ENCODE results near the gene HOXB6.

The HOXB6 gene

DNA sequence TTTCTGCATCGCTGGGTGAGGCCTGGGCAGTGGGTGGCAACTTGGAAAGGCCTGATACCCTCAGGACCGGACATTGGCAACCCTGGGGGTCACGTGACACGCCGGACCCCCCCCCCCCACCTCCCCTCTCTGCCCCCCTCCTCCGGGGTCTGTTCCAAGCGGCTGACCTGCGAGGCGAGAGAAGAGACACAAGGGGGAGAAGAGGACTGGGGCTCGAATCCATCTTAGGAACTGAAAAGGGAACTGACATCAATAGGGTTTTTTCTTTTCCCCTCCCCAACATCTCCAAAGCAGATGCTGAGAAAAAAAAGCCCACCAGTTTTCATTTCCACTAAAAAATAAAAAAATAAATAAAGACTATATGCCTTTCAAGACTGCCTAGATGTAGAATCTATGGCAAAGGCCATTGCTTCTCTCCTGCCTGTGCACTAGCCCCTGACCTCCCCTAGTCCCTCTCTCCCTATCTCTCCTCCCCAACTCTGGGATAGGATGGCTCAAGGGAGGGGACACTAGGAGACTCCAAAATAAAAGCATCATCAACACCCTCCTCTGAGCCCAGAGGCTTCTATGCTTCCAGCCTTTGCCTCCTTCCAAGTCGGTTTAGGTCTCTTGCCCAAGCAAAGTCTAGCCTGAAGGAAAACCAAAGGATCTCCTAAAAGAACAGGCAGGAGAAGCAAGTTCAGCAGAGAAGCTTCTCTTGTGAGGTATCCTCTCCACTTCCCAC, 52.2 kb downstream of the HOXB6 start:
- DNase-seq, result no peak

DNA sequence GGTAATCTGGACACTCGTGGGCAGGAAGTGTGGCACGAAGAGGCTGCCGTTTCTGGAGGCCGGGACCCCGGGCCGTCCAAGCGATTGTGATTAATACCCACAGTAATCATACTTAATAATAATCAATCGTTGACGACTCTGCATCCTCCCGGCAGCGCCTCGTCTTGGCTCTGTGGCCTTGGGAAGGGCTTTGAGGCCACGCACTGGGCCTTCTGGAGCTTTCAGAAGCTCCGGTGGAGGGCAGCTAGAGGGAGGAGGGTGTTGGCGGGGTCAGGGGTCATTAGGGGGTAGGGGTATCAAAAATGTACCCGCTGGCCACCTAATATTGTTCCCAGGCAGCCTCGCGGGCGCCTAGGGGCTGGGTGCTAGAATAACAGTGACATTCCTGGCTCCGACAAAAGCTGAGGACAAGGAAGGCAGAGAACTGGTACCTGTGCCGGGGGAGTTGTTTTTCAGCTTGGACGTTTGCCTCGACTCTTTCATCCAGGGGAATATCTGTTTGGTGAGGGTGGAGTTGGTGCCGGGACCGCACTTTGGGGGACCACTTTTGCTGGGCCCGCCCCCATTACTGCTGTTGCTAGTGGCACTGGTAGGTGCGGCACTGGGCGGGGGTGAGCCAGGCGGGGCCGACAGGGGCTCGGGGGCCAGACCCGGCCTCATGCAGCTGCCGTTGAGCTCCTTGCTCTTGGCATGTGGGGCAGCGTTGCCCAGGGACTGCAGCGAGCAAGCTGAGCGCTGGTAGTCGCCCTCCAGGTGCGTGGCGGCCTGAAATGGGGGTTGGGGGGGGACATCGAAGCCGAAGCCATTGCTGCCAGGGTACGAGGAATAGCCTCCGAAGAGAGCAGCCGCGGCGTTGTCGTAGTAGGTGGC, 53.0 kb downstream of the HOXB6 start:
- no peak for DNase-seq

DNA sequence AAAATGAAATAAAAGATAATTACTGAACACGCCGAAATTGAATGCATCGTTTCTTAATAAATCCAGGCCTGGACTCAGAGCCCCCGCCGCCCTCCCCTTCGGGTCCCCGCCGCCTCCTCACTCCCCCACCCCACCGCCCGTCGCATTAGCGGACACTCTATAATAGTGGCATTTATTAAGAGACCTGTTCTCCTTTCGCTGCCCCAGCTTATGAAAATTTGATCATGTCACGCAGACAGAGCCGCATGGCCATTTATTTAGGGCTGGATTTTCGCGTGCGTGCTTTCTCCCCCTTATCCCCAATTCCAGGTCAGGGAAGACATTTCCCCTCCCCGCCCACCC, 53.6 kb downstream of the HOXB6 start:
- no peak for DNase-seq

DNA sequence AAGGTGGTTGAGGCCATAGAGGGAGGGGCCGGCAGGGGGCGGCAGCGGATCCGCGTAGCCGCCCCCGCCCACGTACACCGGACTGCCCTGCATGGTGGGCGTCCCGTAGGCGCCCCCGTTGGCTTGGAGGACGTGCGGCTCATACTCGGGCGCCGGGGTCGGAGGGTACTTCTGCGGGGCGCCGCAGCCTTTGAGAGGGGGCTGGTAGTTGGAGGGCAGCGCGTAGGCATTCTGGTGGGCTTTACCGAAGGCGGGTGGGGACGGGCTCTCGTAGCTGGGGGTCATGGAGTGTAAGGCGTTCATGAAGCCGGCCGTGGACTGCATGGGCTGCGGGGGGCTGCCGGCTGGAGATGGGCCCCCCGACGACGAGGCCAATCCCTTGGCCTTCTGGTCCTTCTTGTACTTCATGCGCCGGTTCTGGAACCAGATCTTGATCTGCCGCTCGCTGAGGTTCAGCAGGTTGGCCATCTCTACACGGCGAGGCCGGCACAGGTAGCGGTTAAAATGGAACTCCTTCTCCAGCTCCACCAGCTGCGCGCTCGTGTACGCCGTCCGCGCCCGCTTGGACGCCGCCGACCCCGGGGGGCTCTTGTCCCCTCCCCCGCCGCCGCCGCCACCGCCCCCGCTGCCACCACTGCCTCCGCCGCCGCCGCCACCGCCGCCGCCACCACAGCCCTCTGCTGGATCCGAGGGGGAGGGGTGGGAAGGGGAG, 54.1 kb downstream of the HOXB6 start:
- no peak for DNase-seq

DNA sequence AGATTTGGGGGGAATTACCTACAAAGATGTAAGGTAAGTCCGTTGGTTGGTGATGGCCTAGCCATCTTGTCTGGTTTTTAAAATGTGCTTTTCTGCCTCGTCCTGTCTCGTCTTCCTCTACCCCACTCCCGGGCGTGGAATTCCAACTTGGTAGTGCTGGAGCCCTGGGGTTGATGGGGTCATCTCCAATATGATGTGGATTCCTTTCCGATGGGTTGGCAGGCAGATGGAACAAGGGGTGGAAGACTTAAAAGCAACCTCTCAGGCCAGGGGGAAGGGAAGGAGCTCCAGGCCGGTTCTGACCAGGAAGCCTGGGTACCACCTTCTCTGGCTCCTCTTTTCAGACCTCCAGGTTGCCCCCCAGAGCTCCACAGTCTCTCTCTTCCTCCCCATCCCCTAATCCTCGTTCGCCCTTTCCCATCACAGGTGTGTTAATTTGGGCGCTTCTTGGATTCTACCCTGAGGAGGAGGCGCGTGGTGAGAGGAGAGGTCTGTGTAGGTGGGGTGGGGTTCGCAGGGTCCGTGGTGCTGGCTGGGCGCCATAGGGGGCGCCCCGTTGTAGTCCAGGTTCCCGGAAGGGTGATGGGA, 54.8 kb downstream of the HOXB6 start:
- no peak for DNase-seq

DNA sequence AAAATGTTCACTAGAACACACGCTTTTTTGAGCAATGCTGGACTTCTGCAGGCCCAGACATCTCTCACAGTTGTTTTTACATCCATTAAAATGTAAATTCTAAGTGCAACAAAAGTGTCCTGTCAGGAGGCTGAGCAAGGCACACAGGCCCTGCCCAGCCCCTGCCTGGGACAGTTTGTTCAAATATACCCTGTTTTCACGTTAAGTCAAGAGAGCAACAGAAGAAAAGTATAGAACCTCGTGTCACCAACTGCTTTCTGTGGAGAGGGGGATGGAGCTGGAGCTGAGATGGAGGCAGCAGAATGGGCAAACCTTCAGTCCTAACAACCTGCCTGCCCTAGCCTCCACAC, 55.5 kb downstream of the HOXB6 start:
- no peak for DNase-seq

DNA sequence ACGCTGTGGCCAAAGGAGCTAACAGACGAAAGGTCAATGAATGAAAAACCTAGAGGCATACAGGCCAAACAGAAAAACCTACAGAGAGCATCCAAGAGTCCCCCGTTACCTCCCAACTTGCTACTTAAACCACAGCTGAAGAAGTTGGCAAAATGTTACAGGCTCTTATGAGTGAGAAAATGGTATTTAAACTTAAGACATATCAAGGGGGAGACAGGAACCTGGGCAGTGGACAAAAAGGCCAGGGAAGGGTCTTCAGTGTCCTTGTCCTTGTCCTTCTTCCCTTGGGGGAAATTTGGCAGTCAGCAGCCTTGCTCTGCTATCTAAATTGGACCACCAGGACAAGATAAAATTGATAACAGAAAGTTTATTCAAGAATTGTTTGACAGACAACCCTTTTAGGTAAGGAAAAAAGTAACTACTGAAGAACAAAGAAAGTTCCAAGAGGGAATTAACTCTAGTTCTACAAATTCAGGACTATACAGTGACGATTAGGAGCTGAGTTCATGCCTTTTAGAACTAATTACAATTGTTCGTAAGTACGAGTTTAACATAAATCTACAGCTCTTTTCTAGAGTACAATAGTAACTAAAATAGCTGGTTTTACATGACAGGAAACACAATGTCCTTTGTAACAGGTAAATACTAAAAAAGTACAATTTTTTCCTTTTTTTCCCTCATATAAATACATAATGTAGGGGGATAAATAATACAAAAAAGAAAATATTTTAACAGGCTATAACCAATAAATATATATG, 56.1 kb downstream of the HOXB6 start:
- no peak for DNase-seq

DNA sequence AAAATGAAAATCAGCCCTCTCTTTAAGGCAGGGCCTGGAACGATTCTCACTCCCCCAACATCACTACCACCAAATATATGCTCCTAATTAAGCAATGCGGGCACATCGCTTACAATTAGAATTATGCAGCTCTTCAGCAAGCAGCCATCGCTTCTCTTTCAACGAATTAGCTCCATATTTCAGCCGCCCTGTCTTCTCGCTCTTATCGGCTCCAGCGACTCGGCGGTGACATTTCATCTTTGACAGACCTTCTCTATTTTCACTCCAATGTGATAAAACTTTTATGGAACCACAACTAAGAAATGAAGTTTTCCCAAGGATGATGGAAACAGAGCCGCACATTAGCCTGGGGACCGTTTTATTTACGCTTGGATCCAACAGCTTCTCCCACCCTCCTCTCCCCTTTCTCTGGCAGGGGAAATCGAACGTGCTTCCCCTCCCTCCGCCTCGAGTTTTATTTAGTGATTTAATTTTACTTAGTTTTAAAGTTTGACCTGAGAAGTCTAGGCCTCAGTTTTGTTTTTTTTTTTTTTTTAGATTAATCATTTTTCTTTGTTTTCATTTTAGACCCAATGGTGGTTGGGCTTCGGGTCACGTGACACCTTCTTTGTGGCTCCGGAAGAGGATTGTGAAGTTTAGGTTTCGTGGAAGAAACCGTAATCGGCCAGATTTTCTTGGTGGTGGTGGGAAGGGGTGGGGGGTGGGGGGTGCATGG, 56.8 kb downstream of the HOXB6 start:
- DNase-seq, result peak in 3 of 4 experiments; percentile 9 to 35 (median 27)

DNA sequence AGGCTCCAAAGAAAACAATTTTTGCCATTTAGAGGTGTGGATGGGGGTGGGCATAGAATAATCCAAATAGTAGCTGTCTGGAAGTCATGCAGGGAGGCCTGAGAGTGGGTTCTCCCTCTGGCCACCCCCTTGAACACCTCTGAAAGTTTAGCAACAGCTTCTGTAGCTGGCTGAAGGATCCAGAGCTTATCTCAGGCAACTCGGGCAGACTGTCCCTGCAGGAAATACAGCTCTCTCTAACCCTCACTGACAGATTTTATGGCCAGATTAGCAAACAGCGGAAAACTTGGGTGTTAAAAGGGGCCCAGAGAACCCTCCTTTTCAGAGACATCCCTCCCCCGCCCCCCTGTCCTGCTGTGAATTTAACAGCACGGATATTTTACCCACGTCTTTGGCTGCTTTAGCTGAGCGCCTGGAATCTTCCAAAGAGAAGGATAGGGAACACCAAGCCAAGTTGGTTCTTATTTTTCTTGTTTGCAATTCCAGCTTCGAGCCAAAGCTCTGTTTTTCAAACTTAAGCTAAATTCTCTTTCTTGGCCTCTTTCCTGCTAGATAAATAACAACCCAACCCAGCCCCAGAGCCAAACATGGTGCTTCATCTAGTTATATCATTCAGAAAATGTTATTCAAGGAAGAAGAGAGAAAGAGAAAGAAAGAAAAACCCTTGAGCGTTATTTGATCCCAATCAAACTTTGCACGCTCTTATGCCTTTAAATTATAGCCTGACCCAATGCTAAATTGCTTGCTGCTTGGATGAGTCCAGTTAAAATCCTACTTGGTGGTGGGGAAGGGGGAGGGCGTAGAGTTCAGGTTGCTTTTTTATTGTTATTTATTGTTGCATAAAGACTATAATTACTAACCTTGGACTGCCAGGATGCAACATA, 57.6 kb downstream of the HOXB6 start:
- no peak for DNase-seq

DNA sequence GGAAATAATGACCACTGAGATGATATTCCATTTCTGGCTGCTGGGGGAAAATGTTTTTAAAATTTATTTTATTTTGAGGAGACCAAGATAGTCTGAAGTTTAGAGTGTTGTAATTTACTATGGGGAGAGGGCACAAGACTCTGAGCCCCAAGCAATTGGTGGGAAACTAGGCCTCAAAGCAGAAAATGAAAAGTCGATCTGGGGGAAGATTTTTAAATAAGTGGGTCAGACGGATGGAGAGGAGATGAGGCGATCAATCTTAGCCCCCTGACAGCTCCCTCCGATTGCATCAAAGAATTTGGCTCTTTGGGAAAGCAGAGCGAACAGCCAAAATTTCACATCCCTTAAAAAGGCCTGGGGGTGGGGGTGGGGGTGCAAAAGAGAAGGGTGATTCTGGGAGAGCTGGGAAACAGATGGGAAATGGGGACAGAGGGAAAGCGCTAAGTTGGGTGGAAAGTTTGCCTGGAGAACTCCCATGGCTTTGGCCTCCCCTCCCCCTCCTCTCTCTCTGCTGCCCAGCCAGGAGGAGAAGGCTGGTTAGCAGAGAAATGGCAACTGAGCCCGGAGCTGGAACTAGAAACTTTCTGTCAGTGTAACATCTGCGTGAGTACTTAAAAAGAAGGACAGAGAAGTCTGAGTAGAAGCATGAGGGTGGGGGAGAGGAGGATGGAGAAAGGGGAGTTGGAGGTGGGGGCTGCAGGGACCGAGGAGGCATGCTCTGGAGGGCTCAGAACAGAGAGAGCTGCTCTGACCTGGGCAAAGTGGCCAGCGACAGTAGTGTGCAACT, 58.5 kb downstream of the HOXB6 start:
- no peak for DNase-seq

Data from suppressor macrophage (primary cell).